ENCODE measurements around the gene TRIM25.

TRIM25 gene

DNA sequence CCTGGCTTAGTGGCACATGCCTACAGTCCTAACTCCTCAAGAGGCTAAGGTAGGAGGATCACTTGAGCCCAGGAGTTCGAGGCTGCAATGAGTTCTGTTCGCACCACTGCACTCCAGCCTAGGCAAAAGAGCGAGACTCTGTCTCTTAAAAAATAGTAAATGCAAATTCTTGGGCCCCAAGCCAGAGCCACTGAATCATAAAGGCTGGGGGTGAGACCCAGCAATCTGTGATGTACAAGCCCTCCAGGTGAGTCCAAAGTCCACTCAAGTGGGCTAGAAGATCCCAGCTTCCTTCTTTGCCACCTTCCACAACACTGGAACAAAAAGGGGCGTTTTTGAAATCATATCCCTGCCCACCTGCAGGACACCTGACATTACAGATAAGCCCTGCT is 16.9 kb downstream of the TRIM25 start:
- DNase-seq (ENCODE audit: low read depth) = no peak
- TF ChIP-seq, protein P1, sequence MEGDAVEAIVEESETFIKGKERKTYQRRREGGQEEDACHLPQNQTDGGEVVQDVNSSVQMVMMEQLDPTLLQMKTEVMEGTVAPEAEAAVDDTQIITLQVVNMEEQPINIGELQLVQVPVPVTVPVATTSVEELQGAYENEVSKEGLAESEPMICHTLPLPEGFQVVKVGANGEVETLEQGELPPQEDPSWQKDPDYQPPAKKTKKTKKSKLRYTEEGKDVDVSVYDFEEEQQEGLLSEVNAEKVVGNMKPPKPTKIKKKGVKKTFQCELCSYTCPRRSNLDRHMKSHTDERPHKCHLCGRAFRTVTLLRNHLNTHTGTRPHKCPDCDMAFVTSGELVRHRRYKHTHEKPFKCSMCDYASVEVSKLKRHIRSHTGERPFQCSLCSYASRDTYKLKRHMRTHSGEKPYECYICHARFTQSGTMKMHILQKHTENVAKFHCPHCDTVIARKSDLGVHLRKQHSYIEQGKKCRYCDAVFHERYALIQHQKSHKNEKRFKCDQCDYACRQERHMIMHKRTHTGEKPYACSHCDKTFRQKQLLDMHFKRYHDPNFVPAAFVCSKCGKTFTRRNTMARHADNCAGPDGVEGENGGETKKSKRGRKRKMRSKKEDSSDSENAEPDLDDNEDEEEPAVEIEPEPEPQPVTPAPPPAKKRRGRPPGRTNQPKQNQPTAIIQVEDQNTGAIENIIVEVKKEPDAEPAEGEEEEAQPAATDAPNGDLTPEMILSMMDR (IDR thresholded peaks at IDR 0.05; ENCODE audit: control insufficient read depth, insufficient read depth, low read depth, low read length, missing control alignments) = no peak
- H3K4me3 ChIP-seq (ENCODE audit: control insufficient read depth, low read depth, low read length) = no peak overlapping the region

DNA sequence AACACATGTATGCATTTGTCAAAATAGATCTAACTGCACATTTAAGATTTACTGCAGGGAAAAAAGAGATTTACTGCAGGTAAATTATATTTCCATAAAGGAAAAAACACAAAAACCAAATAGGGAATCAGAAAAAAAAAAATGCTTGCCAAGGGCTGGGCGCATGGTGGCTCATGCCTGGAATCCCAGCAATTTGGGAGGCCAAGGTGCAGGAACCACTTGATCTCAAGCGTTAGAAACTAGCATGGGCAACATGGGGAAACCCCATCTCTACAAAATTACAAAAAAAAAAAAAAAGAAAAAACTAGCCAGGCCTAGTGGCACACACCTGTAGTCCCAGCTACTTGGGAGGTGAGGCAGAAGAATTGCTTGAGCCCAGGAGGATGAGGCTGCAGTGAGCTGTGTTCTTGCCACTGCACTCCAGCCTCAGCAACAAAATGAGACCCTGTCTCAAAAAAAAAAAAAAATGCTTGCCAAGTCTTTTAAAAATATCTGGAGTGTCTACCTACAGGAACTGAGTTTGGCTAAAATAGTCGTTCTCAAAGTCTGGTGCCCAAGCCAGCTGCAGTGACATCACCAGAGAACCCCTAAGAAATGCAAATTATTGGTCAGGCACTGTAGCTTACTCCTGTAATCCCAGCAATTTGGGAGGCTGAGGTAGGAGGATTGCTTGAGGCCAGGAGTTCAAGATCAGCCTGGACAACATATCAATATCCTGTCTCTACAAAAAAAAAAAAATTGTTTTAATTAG is 17.5 kb downstream of the TRIM25 start:
- DNase-seq (ENCODE audit: low read depth) = no peak
- H3K4me3 ChIP-seq (ENCODE audit: control insufficient read depth, low read depth, low read length) = no peak overlapping the region
- TF ChIP-seq, protein P1 (IDR thresholded peaks at IDR 0.05; ENCODE audit: control insufficient read depth, insufficient read depth, low read depth, low read length, missing control alignments) = no peak

DNA sequence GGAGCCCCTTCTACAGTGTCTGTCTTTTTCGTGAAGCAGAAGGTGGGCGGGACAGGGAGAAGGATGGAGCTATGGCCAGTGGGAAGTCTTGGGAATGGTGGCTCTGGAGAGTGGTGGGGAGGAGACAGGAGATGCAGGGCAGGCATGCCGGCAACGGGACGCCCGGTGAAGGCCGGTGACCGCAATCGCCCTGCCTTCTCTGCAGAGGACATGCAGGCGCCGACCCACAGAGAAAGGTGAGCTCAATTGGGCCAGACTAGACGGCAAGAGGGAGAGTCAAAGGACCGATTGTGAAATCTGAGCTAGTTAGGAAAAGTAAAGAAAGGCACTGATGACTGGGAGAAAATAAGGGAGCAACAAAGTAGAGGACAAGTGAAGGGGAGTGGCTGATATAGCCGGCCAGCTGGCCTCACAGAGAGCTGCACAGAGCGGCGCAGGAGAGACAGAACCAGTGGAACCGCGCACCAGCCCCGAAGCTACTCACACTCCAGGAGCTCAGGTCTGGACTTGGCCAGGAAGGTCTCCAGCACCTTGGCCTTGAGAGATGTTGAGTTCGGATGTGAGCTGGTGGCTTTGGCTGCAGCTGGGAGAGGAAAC is 18.9 kb downstream of the TRIM25 start:
- H3K4me3 ChIP-seq (ENCODE audit: control insufficient read depth, low read depth, low read length) = no peak overlapping the region
- DNase-seq (ENCODE audit: low read depth) = no peak
- TF ChIP-seq, protein P1 (IDR thresholded peaks at IDR 0.05; ENCODE audit: control insufficient read depth, insufficient read depth, low read depth, low read length, missing control alignments) = no peak

DNA sequence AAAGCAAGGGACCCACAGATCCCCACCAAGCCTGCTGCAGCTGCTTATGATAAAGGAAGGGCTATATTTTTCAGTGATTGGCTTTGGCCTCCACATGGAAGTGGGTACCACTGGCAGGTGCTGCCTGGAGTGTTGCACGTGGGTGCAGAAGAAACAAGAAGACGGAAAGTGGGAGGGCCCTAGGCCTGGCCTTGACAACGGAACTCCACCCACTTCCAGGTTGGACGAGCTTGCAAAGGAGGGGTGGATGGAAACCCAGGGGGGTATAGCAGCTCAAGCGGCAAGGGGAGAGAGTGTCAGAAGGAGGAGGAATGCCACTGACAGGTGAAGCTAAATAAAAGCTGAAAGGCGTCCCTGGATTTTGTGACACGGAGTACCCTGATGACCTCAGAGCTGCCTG is 20.3 kb downstream of the TRIM25 start:
- DNase-seq (ENCODE audit: low read depth) = no peak
- TF ChIP-seq, protein P1 (IDR thresholded peaks at IDR 0.05; ENCODE audit: control insufficient read depth, insufficient read depth, low read depth, low read length, missing control alignments) = no peak
- no peak overlapping the region for H3K4me3 ChIP-seq (ENCODE audit: control insufficient read depth, low read depth, low read length)

DNA sequence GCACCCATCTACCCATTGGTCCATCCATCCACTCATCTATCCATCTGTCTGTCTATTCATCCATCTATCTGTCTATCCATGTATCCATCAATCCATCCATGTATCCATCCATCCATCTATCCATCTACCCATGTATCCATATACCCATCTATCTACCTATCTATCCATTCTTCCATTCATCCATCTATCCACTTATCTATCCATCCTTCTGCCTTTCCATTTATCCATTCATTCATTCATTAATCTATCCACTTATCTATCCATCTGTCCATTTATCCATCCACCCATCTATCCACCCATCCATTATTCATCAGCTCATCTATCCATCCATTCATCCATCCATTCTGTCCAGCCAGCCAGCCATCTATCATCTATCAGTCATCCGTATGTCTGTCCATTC is 21.5 kb downstream of the TRIM25 start:
- TF ChIP-seq, protein P1 (IDR thresholded peaks at IDR 0.05; ENCODE audit: control insufficient read depth, insufficient read depth, low read depth, low read length, missing control alignments) = no peak
- H3K4me3 ChIP-seq (ENCODE audit: control insufficient read depth, low read depth, low read length) = no peak overlapping the region
- DNase-seq (ENCODE audit: low read depth) = no peak

DNA sequence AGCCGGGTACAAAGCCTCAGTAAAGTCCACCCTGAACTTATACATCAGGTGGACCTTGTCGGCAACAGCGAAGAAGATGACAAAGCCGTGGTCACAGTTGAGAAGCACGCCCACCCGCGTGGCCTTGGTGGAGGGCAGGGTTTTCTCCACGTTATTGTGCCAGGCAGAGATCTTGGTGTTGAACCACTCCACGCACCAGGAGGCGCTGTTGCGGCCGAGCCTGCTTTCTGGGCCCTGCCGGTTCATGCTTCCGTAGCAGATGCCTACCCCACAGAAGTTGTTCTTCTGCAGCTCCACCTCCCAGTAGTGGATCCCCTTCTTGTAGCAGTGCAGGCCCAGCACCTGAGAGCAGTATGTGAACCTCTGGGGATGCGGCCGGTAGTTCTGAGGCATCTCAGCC is 22.1 kb downstream of the TRIM25 start:
- TF ChIP-seq, protein P1 (IDR thresholded peaks at IDR 0.05; ENCODE audit: control insufficient read depth, insufficient read depth, low read depth, low read length, missing control alignments) = peak; percentile 31
- no peak for DNase-seq (ENCODE audit: low read depth)
- H3K4me3 ChIP-seq (ENCODE audit: control insufficient read depth, low read depth, low read length) = no peak overlapping the region

Data from AG09309 (cell line).